H1 (cell line): ENCODE measurements around the gene TCEANC2. TPM values are rescaled to one million over a fixed set of nuclear protein-coding genes. Genes with fewer than 3 reads are reported as not detected.

Experiments
- ASH2L ChIP-seq: fragments of 200-600, 300-600 bp; sonication (generic); IDR thresholded peaks from one replicate; pipeline ENCODE4 v1.7.1; 2017; ENCODE audit warnings: low read length
- CBX8 ChIP-seq: fragments of 300-800, 300-1000 bp; sonication (generic); IDR thresholded peaks from 2 replicates; pipeline ENCODE4 v1.7.1; 2016; ENCODE audit warnings: low read depth, low read length, borderline replicate concordance
- CHD7 ChIP-seq: fragments of 300-600 bp; sonication (generic); IDR thresholded peaks from 2 replicates; pipeline ENCODE4 v1.7.1; 2012; ENCODE audit warnings: low read length, moderate library complexity, mild to moderate bottlenecking, inconsistent platforms; ENCODE audit not compliant: insufficient replicate concordance
- CTCF ChIP-seq, 3 experiments: IDR thresholded peaks; 1 replicate in 2 of 3; 2 replicates in 1 of 3; pipeline versions ENCODE4 v1.5.1 to v1.6.1; 2011; ENCODE audit warnings: low read length in 3 of 3, mild to moderate bottlenecking in 3 of 3, inconsistent platforms in 2 of 3, low read depth in 1 of 3, moderate library complexity in 1 of 3; ENCODE audit not compliant: insufficient read depth in 1 of 3; ENCODE audit errors: control extremely low read depth in 1 of 3
- EGR1 ChIP-seq: IDR thresholded peaks from 2 replicates; pipeline ENCODE4 v1.6.1; 2011; ENCODE audit warnings: low read depth, low read length, borderline replicate concordance
- NRF1 ChIP-seq: IDR thresholded peaks from 2 replicates; pipeline ENCODE4 v1.6.1; 2011; ENCODE audit warnings: mild to moderate bottlenecking, low read depth, low read length, improper control_type of control experiment
- POLR2AphosphoS5 ChIP-seq: IDR thresholded peaks from 2 replicates; pipeline ENCODE4 v1.6.1; 2011; ENCODE audit warnings: low read depth, low read length
- SIRT6 ChIP-seq: IDR thresholded peaks from one replicate; pipeline ENCODE4 v1.7.1; 2012; ENCODE audit warnings: low read length, inconsistent platforms
- polyA plus RNA-seq, 7 experiments: library from polyadenylated mRNA; depleted of rRNA in 3 of 7; stranded (reverse) in 5 of 7; unstranded in 2 of 7; fragments of >200 nt in 5 of 7; fragments of 200-250 nt in 2 of 7; gene quantifications; 1 replicate in 5 of 7; 2 replicates in 1 of 7; 4 replicates in 1 of 7; pipeline versions ENCODE4 v1.2.1 to v1.2.3, GENCODE V29; 2011 to 2013; ENCODE audit warnings: missing spikeins in 2 of 7, mixed read lengths in 2 of 7
- total RNA-seq: library from RNA; stranded (reverse); fragmentation: NEBNext Ultra II Directional; extraction: Animal tissue kit (Norgen Biotek cat#: 25700); gene quantifications from 2 replicates; pipeline ENCODE4 v1.2.1, GENCODE V29; 2021

TCEANC2 gene
- total and polyA plus RNA-seq, 2 of the 8 experiments (the other 6 are each of a cell fraction or from before 2014, with no cell fraction given) = 4.2 to 8.2 TPM

DNA sequence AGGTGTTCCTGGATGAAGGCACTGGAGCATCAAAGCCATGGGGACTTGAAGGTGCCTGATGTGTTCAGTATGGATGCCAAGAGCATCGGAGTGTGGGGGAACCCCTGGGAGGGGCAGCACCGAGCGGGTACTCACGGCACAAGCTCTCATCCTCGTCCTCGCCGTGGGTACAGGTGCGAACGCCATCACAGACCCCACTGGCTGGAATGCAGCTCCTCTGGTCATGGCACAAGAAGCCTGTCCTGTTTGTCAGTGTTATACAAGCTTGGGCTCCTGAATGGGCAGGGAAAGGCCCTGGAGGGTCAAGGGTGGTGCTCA lies 41.4 kb upstream of the TCEANC2 start (continued):
- TF ChIP-seq NRF1 (no peak), CHD7 (no peak), SIRT6 (no peak), EGR1 (no peak), CTCF (IDR thresholded peaks at IDR 0.05; ENCODE audit: control extremely low read depth in 1 of 3, insufficient read depth in 1 of 3, low read depth in 1 of 3, low read length in 3 of 3) (no peak), ASH2L (no peak), CBX8 (no peak), POLR2AphosphoS5 (no peak)
